Measurements from ENCODE around the gene FOS.

Gene FOS

DNA sequence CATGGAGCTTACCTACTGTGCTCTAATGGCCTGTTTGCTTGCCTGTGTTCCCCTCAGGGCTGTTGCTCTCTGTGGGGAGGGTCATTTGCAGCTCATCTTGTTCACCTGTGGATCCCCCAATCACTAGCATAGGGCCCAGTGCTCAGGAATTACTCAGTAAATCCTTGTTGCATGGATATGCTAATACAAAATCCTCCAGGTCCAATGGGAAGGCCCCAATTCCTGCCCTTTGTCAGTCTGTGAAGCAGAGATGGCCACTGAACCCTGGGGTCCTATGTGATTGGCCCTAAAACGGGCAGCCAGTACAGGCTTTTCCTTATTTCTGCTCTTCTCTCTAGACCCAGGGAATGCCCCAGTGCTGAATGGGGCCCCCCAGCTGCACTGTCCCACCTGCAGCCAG, 44.1 kb downstream of the FOS start:
- DNase-seq, result no peak

DNA sequence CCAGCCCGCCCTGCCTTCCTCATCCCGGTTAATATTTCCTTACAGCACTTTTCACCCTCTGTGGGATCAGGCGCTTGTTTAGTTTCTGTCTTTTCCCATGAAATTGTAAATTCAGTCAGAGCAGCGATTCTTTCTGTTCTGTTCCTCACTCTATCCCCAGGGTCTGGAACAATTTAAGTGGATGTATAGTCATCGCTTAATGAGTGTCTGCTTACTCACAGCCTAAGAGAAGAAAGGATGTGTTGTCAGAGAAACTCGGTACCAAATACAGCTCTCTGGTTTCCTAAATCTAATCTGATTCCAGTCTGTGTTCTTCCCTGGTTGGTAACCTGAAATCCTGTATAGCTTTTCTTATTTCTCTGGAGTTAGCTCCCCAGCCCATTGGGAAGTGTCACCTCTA, 44.9 kb downstream of the FOS start:
- DNase-seq, result no peak

DNA sequence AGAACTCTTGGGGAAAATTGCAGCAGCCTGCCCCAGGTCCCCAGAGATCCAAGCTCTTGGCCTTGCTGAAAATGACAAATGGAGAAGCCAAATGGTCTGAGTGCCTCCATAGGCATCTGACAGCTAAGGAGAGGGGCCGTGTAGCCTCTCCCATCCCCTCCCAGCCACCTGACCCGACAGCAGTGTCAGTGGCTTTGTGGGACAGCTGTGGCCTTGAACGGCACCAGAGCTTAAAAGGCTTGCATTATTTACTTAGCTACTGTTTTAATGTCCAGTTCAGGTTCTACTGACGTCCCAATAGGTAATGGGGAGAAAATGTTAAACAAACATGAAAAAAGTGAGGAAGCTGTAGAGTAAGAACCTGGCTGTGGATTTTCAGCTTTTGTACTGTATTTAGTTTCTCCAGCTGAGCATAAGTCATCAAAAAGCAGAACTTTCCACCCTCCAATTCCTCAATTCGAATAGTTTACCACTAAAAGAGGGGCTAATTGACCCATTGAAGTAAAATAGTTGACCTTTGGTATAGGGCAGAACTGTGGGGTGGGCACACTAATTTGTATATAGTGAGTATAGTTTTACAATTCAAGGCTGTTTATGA, 50.0 kb downstream of the FOS start:
- DNase-seq, result no peak

DNA sequence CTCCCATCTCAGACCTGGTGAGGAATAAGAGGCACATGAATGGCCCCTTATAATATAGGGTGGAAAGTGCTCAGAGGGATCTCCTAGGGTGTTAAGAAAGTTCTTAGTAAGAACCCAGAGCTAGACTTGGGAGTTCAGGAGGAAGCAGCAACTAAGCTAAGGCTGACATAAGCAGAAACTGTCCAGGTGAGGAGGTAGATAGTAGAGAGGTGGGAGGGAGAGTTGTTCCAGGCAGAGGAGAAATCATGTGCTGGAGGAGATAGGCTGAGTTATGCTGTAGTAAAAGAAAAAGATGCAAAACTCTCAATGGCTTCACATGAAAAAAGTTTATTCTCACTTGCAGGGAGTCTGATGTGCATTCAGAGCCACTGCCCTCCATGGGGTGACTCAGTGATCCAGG, 50.7 kb downstream of the FOS start:
- DNase-seq, result no peak

DNA sequence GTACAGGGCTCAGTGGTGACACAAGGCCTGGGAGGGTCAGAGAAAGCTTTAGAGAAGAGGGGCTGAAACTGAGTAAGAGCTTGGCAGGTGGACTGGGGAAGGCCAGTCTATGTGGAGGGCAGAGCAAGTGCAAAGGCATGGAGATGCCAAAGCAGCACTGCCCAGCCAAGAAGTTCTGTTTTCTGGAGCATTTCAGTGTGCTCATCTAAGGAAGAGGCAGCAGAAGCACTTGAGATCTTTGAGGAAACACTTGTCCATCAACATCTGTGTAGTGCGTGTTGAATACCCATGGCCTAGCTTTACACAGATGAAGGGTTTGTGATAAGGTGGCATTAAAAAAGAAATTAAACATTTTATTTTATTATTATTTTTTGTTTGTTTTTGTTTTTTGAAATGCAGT, 52.8 kb downstream of the FOS start:
- DNase-seq, result no peak

All from NCI-H526 (cell line).